RWPE1 (cell line): ENCODE data around the gene PECR.

Source experiments
- CTCF ChIA-PET: fragments of 350-600 bp; sonication (Branson Sonifier 250); formaldehyde crosslinking; extraction: SDS; loops from one replicate; lab custom pipeline; 2021; lab: Yijun Ruan, JAX
- POLR2A ChIA-PET: fragments of 400-600 bp; formaldehyde crosslinking; extraction: SDS; loops from one replicate; lab custom pipeline; 2020; ENCODE audit warnings: antibody characterized with exemption; ENCODE audit not compliant: low non-redundant PET; lab: Yijun Ruan, JAX
- DNase-seq: peaks from one replicate; pipeline ENCODE4 v3.0.0; 2012; ENCODE audit warnings: low spot score
- H3K27ac ChIP-seq: fragments of 450-650 bp; 2 replicates; pipeline ENCODE4 v1.5.1; 2017
- CTCF ChIP-seq: fragments of 450-650 bp; conservative IDR thresholded peaks from 2 replicates; pipeline ENCODE4 v1.5.1; 2017; ENCODE audit warnings: low read depth, mild to moderate bottlenecking

PECR gene

GRCh38 chr2:216108310-216108966 lies 26.8 kb upstream of the PECR start:
- CTCF ChIA-PET = interaction anchor here (0.6 to 0.7 kb wide), 3 partner anchors 11 to 296 kb away, joined by 3 to 4 read pairs (median 4); no protein-coding TSS in a partner anchor
- H3K27ac ChIP-seq = peak overlapping the region; percentile 82
- no peak for TF ChIP-seq CTCF
- POLR2A ChIA-PET = interaction anchor here (1.1 to 1.9 kb wide), 2 partner anchors 27 to 51 kb away, joined by 3 to 8 read pairs; partner anchors contain the start of genes PECR and TMEM169
- DNase-seq = no peak

GRCh38 chr2:216107760-216108159 lies 26.2 kb upstream of the PECR start:
- POLR2A ChIA-PET = interaction anchor here (1.9 kb wide), 1 partner anchor 26 kb away, joined by 8 read pairs; the partner anchor contains the start of genes PECR and TMEM169
- TF ChIP-seq CTCF = no peak
- no peak for DNase-seq
- H3K27ac ChIP-seq = peak overlapping the region; percentile 43
- CTCF ChIA-PET = no interaction called here

- ChIA-PET CTCF (interaction anchor here (0.5 kb wide), 1 partner anchor 157 kb away, joined by 3 read pairs; no protein-coding TSS in a partner anchor), POLR2A (no interaction called here)
- DNase-seq = no peak
- H3K27ac ChIP-seq = peak overlapping the region; percentile 43
- no peak for TF ChIP-seq CTCF
These were observed 25.7 kb upstream of the PECR start for GRCh38 chr2:216107320-216107719.

GRCh38 chr2:216104691-216105090 lies 23.1 kb upstream of the PECR start:
- TF ChIP-seq CTCF = no peak
- CTCF ChIA-PET = interaction anchor here (0.6 kb wide), 1 partner anchor 49 kb away, joined by 3 read pairs; no protein-coding TSS in a partner anchor
- no peak overlapping the region for H3K27ac ChIP-seq
- POLR2A ChIA-PET = no interaction called here
- no peak for DNase-seq

GRCh38 chr2:216103213-216103612 lies 21.6 kb upstream of the PECR start:
- CTCF ChIA-PET = no interaction called here
- no peak overlapping the region for H3K27ac ChIP-seq
- no peak for DNase-seq
- POLR2A ChIA-PET = no interaction called here
- no peak for TF ChIP-seq CTCF

- no peak for TF ChIP-seq CTCF
- ChIA-PET POLR2A (no interaction called here), CTCF (no interaction called here)
- DNase-seq = no peak
- H3K27ac ChIP-seq = no peak overlapping the region
These were observed 19.5 kb upstream of the PECR start for GRCh38 chr2:216101109-216101508.
